Measurements from ENCODE around the gene FAM228B.
"Not testable (repeated sequence)": the region's sequence is repeated elsewhere in the genome, so short reads cannot be mapped to it uniquely, and the experiment has no call there.

FAM228B gene

GRCh38 chr2:24095171-24095677, 28.0 kb upstream of the FAM228B start:
- H3K4me3 ChIP-seq (ENCODE audit: low read length), result not testable (repeated sequence)

DNA sequence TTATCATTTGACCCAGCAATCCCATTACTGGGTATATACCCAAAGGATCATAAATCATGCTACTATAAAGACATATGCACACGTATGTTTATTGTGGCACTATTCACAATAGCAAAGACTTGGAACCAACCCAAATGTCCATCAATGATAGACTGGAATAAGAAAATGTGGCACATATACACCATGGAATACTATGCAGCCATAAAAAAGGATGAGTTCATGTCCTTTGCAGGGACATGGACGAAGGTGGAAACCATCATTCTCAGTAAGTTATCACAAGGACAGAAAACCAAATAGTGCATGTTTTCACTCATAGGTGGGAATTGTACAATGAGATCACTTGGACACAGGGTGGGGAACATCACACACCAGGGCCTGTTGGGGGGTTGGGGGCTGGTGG, 22.5 kb upstream of the FAM228B start:
- not testable (repeated sequence) for H3K4me3 ChIP-seq (ENCODE audit: low read length)

More at GRCh38 chr2:24095171-24095677, 28.0 kb upstream of the FAM228B start:
- not testable (repeated sequence) for DNase-seq (ENCODE audit: low read depth, low spot score)

GRCh38 chr2:24101992-24102391, 21.3 kb upstream of the FAM228B start:
- no peak overlapping the region for H3K4me3 ChIP-seq (ENCODE audit: low read length)
- DNase-seq (ENCODE audit: low read depth, low spot score), result no peak

More for the DNA sequence above, 22.5 kb upstream of the FAM228B start:
- DNase-seq (ENCODE audit: low read depth, low spot score), result not testable (repeated sequence)

GRCh38 chr2:24102677-24103076, 20.6 kb upstream of the FAM228B start:
- H3K4me3 ChIP-seq (ENCODE audit: low read length), result no peak overlapping the region
- DNase-seq (ENCODE audit: low read depth, low spot score), result no peak

DNA sequence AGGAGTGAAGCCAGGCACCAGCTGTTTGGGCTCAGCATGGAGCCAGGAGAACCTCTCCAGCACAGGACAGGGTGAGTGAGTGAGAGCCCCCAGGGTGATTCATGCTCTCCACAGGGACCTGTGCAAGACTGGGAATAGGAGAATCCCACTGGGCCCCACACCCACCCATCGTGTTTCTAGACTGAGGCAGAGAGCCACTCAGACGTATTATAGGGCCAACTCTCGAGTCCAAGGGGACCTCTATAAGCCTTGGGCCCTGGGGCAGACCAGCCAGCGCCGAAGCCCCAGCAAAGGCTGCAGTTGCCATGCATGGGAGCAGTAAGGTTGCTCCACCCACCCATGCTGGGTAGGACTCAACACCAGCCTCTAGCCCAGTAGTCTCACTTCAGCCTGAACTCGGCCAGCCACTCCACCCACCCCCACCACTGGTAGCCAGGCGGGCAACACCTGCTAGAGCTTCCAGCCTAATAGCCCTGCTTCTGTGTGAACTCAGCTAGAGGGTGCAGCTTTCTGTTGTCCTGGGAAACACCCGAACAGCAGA, 19.1 kb upstream of the FAM228B start:
- no peak for DNase-seq (ENCODE audit: low read depth, low spot score)
- no peak overlapping the region for H3K4me3 ChIP-seq (ENCODE audit: low read length)

DNA sequence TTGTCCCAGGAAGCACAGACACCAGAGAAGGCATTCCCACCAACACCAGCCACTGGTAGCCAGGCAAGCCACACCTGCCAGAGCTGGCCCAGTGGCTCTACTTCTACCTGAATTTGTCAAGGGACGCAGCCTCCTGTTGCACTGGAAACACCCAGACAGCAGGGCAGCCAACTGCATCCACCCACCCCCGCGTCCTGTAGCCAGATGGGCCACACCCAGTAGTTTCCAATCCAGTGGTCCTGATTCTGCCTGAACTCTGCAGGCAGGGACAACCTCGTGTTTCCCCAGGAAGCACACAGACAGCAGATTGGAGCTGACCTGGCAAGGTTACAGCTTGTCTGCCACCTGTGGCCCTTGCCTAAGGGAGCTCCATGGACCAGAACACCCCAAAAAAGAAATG, 18.4 kb upstream of the FAM228B start:
- no peak overlapping the region for H3K4me3 ChIP-seq (ENCODE audit: low read length)
- DNase-seq (ENCODE audit: low read depth, low spot score), result no peak

GRCh38 chr2:24105816-24106215, 17.5 kb upstream of the FAM228B start:
- DNase-seq (ENCODE audit: low read depth, low spot score), result no peak
- H3K4me3 ChIP-seq (ENCODE audit: low read length), result no peak overlapping the region

- no peak overlapping the region for H3K4me3 ChIP-seq (ENCODE audit: low read length)
- DNase-seq (ENCODE audit: low read depth, low spot score), result no peak
Measured at GRCh38 chr2:24106786-24107185, 16.5 kb upstream of the FAM228B start.

DNA sequence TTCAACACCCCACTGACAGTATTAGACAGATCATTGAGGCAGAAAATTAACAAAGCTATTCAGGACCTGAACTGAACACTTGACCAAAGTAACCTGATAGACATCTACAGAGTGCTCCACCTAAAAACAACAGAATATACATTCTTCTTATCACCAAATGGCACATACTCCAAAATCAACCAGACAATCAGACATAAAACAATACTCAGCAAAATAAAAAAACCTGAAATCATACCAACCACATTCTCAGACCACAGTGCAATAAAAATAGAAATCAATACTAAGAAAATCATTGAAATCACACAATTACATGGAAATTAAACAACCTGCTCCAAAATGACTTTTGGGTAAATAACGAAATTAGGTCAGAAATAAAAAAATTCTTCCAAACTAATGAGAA, 15.9 kb upstream of the FAM228B start:
- DNase-seq (ENCODE audit: low read depth, low spot score), result no peak
- no peak overlapping the region for H3K4me3 ChIP-seq (ENCODE audit: low read length)

GRCh38 chr2:24109431-24109830, 13.8 kb upstream of the FAM228B start:
- not testable (repeated sequence) for DNase-seq (ENCODE audit: low read depth, low spot score); H3K4me3 ChIP-seq (ENCODE audit: low read length)

GRCh38 chr2:24110660-24111303, 12.5 kb upstream of the FAM228B start:
- no peak overlapping the region for H3K4me3 ChIP-seq (ENCODE audit: low read length)
- DNase-seq (ENCODE audit: low read depth, low spot score), result no peak

DNA sequence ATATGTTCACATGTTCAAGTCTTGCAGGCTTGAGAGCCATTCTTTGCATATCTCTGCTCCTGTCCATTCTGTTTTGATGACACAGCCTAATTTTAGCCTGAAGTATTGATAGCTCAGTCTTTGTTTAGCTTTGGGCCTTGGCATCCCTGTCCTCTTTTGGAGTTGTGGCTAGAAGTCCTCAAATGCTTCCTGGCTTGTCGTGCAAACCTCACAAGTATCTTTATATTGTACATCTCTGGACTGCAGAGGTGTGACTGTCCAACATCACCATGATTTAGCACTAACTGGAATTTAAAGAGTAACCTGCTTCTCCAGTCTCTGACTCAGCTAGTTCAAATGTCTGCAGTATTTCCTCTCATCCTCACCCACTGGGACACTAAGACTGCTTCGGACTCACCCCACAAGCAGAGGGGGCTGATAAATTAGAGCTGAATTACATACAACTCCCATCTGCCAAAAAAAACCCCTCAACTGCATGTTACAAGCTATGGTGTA, 11.8 kb upstream of the FAM228B start:
- H3K4me3 ChIP-seq (ENCODE audit: low read length), result no peak overlapping the region
- DNase-seq (ENCODE audit: low read depth, low spot score), result no peak

GRCh38 chr2:24115057-24115456, 8.2 kb upstream of the FAM228B start:
- no peak overlapping the region for H3K4me3 ChIP-seq (ENCODE audit: low read length)
- no peak for DNase-seq (ENCODE audit: low read depth, low spot score)

GRCh38 chr2:24117902-24118301, 5.4 kb upstream of the FAM228B start:
- DNase-seq (ENCODE audit: low read depth, low spot score), result no peak
- H3K4me3 ChIP-seq (ENCODE audit: low read length), result no peak overlapping the region

- no peak overlapping the region for H3K4me3 ChIP-seq (ENCODE audit: low read length)
Measured at GRCh38 chr2:24121066-24121465, 2.2 kb upstream of the FAM228B start.

DNA sequence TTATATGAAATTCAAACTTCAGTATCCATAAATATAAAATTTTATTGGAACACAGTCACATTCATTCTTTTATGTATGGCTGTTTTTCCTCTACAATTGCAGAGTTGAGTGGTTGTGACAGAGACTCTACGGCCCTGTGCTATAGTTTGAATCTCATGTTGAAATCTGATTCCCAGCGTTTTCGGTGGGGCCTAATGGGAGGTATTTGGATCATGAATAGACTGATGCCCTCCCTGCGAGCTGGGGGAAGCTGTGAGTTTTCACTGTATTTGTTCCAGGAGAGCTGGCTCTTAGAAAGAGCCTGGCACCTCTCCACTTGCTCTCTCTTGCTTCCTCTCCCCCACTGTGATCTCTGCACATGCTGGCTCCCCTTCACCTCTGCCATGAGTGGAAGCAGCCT, 1.8 kb upstream of the FAM228B start:
- no peak overlapping the region for H3K4me3 ChIP-seq (ENCODE audit: low read length)
- no peak for DNase-seq (ENCODE audit: low read depth, low spot score)

More at GRCh38 chr2:24121066-24121465, 2.2 kb upstream of the FAM228B start:
- DNase-seq (ENCODE audit: low read depth, low spot score), result no peak

DNA sequence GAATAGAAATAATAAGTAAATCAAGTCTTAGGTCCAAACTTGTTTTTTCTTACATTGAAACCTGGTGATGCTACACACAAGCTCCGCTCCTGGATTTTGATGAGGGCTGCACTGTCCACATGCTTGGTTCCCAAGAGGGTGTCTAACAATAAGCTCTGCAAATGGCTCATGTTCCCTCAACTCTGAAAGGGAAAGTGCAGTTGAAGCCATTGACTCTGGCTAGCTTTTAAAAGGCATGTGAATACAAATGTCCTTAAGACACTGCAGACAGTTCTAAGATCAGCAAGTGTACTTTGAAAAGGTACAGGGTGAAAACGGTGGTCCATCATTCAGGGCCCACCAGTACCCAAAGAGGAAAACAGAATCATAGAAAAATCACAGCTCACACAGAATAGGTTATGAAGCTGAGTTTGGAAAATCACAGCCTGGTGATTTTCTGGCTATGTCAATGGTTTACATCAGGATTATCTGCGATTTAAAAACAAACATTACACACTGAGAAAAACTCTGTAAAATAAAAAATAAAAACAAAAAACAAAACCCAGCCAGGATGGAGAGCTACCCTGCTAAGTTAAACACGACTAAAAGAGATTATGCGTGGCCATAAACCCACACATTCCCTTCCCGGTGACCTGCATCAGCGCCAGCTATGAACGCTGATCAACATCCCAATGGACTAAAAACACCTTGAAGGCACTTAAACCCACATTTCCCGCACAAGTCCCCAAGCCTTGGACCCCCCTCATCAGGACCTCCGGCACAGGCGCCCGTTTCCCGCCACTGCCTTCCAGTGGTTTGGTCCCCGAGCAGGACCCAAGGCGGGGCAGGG, 689 bp upstream of the FAM228B start:
- DNase-seq (ENCODE audit: low read depth, low spot score), result no peak
- H3K4me3 ChIP-seq (ENCODE audit: low read length), result no peak overlapping the region

DNA sequence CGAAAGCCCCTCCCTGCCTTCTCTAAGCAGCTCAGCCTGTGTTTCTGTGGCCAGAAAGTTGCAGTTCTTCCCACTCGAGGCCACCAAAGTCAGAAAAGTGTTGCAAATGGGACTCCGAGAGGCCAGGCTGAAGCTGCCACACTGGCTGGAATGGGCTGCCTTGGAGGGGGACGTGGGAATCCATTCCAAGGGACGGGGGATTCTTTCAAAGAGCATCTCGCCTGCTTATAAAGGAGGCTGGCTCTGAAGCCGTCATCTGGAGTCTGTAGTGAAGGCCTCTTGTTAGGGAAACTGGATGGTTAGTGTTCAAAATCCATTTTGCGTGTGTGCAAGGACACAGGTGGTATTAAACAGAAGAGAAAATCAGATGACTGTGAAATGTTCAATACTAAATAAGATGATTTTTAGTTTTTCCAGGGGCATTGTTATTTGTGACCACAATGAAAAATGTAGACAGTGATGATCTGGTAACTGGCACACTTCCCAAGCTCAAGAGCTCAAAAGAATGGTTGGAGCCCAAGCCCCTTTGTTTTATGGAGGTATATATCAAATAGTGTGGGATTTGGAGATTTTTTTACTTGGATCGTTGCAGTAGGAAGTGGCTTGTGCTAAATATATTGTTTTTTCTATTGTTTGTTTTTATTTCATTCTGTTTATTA, 782 bp downstream of the FAM228B start:
- no peak for DNase-seq (ENCODE audit: low read depth, low spot score)

GRCh38 chr2:24125956-24126355, 2.7 kb downstream of the FAM228B start:
- DNase-seq (ENCODE audit: low read depth, low spot score), result no peak
- no peak overlapping the region for H3K4me3 ChIP-seq (ENCODE audit: low read length)

More for the DNA sequence above, 782 bp downstream of the FAM228B start:
- no peak overlapping the region for H3K4me3 ChIP-seq (ENCODE audit: low read length)
